H9 (cell line): Measurements from ENCODE around the gene TMBIM1. TPM values are rescaled to one million over a fixed set of nuclear protein-coding genes. Genes with fewer than 3 reads are reported as not detected.

Experiments
- DNase-seq: peaks from one replicate; pipeline ENCODE4 v3.0.0-alpha.2; 2017
- H2AFZ ChIP-seq: one replicate; pipeline ENCODE4 v1.6.1; 2013; ENCODE audit warnings: mild to moderate bottlenecking, low read length, control low read depth, moderate library complexity
- H2AK5ac ChIP-seq: 2 replicates; pipeline ENCODE4 v1.6.1; 2013; ENCODE audit warnings: low read length, control low read depth, mixed read lengths; ENCODE audit not compliant: insufficient read length
- H2BK120ac ChIP-seq: one replicate; pipeline ENCODE4 v1.6.1; 2013; ENCODE audit warnings: low read depth, mild to moderate bottlenecking, low read length, control low read depth, inconsistent platforms; ENCODE audit not compliant: poor library complexity, severe bottlenecking
- H2BK12ac ChIP-seq: 2 replicates; pipeline ENCODE4 v1.6.1; 2013; ENCODE audit warnings: low read length, control low read depth, mixed read lengths, low read depth; ENCODE audit not compliant: insufficient read length
- H2BK15ac ChIP-seq: 2 replicates; pipeline ENCODE4 v1.6.1; 2013; ENCODE audit warnings: low read depth, low read length, control low read depth
- H2BK20ac ChIP-seq: one replicate; pipeline ENCODE4 v1.6.1; 2013; ENCODE audit warnings: low read depth, mild to moderate bottlenecking, low read length, control low read depth, inconsistent platforms; ENCODE audit not compliant: poor library complexity, severe bottlenecking
- H2BK5ac ChIP-seq: 2 replicates; pipeline ENCODE4 v1.6.1; 2013; ENCODE audit warnings: low read length, control low read depth, mixed read lengths; ENCODE audit not compliant: insufficient read length
- H3K14ac ChIP-seq: 2 replicates; pipeline ENCODE4 v1.6.1; 2013; ENCODE audit warnings: low read length, control low read depth; ENCODE audit not compliant: insufficient read depth
- H3K18ac ChIP-seq: 2 replicates; pipeline ENCODE4 v1.6.1; 2013; ENCODE audit warnings: low read depth, mild to moderate bottlenecking, mixed read lengths, low read length, control low read depth; ENCODE audit not compliant: insufficient read length
- H3K23ac ChIP-seq: 2 replicates; pipeline ENCODE4 v1.6.1; 2013; ENCODE audit warnings: low read length, control low read depth, mixed read lengths, low read depth; ENCODE audit not compliant: insufficient read length
- H3K23me2 ChIP-seq: 2 replicates; pipeline ENCODE4 v1.6.1; 2013; ENCODE audit warnings: low read depth, mild to moderate bottlenecking, mixed read lengths, low read length, control low read depth; ENCODE audit not compliant: insufficient read length, poor library complexity, severe bottlenecking
- H3K27ac ChIP-seq: 2 replicates; pipeline ENCODE4 v1.5.1; 2013; ENCODE audit warnings: low read length, control low read depth, mixed read lengths, low read depth; ENCODE audit not compliant: insufficient read length
- H3K27me3 ChIP-seq: 2 replicates; pipeline ENCODE4 v1.6.1; 2013; ENCODE audit warnings: low read length, control low read depth, inconsistent platforms; ENCODE audit not compliant: insufficient read depth
- H3K4ac ChIP-seq: 2 replicates; pipeline ENCODE4 v1.6.1; 2013; ENCODE audit warnings: low read depth, mild to moderate bottlenecking, control low read depth, inconsistent platforms, low read length, moderate library complexity
- H3K4me1 ChIP-seq: 2 replicates; pipeline ENCODE4 v1.6.1; 2013; ENCODE audit warnings: low read length, control low read depth, inconsistent platforms; ENCODE audit not compliant: insufficient read depth
- H3K4me2 ChIP-seq: 2 replicates; pipeline ENCODE4 v1.6.1; 2013; ENCODE audit warnings: low read length, control low read depth, mixed read lengths; ENCODE audit not compliant: insufficient read length, insufficient read depth
- H3K56ac ChIP-seq: 2 replicates; pipeline ENCODE4 v1.6.1; 2013; ENCODE audit warnings: low read depth, mild to moderate bottlenecking, mixed read lengths, low read length, control low read depth; ENCODE audit not compliant: insufficient read length
- H3K79me1 ChIP-seq: 2 replicates; pipeline ENCODE4 v1.6.1; 2013; ENCODE audit warnings: low read depth, mild to moderate bottlenecking, moderate library complexity, low read length, control low read depth, inconsistent platforms; ENCODE audit not compliant: insufficient read depth, poor library complexity, severe bottlenecking
- H3K79me2 ChIP-seq: 2 replicates; pipeline ENCODE4 v1.6.1; 2013; ENCODE audit warnings: low read length, control low read depth, inconsistent platforms; ENCODE audit not compliant: insufficient read depth
- H3K9ac ChIP-seq: 2 replicates; pipeline ENCODE4 v1.6.1; 2013; ENCODE audit warnings: low read length, control low read depth, mixed read lengths; ENCODE audit not compliant: insufficient read length; ENCODE audit errors: extremely low read depth
- H3K9me3 ChIP-seq: one replicate; pipeline ENCODE4 v1.6.1; 2013; ENCODE audit warnings: low read depth, low read length, inconsistent platforms; ENCODE audit not compliant: control insufficient read depth
- H3T11ph ChIP-seq: one replicate; pipeline ENCODE4 v1.6.1; 2013; ENCODE audit warnings: mild to moderate bottlenecking, low read length, control low read depth, inconsistent platforms
- H4K20me1 ChIP-seq: one replicate; pipeline ENCODE4 v1.6.1; 2013; ENCODE audit not compliant: control insufficient read depth, insufficient read length, insufficient read depth
- H4K5ac ChIP-seq: 2 replicates; pipeline ENCODE4 v1.6.1; 2013; ENCODE audit warnings: low read depth, mild to moderate bottlenecking, mixed read lengths, low read length, control low read depth; ENCODE audit not compliant: insufficient read length
- H4K8ac ChIP-seq: replicated peaks from 2 replicates; pipeline ENCODE4 v1.6.1; 2013; ENCODE audit warnings: low read length, control low read depth, mixed read lengths, low read depth; ENCODE audit not compliant: insufficient read length
- H4K91ac ChIP-seq: 2 replicates; pipeline ENCODE4 v1.6.1; 2013; ENCODE audit warnings: low read depth, mild to moderate bottlenecking, moderate library complexity, mixed read lengths, low read length, control low read depth; ENCODE audit not compliant: insufficient read length
- H3K27ac Mint-ChIP-seq, 3 experiments: 2 replicates in 2 of 3; 3 replicates in 1 of 3; pipeline ENCODE4 v1.8.0; 2020 to 2021; ENCODE audit warnings: mixed read lengths in 3 of 3, mild to moderate bottlenecking in 1 of 3, moderate library complexity in 1 of 3
- H3K27me3 Mint-ChIP-seq: 2 replicates; pipeline ENCODE4 v1.8.0; 2021; ENCODE audit warnings: low read depth, mild to moderate bottlenecking, moderate library complexity, mixed read lengths
- H3K36me3 Mint-ChIP-seq, 3 experiments: 2 replicates in 2 of 3; 3 replicates in 1 of 3; pipeline ENCODE4 v1.8.0; 2020 to 2021; ENCODE audit warnings: low read depth in 3 of 3, mixed read lengths in 3 of 3; ENCODE audit not compliant: insufficient read depth in 1 of 3
- H3K4me1 Mint-ChIP-seq, 2 experiments: 2 replicates each; pipeline ENCODE4 v1.8.0; 2020; ENCODE audit warnings: mixed read lengths in 2 of 2
- H3K4me3 Mint-ChIP-seq, 2 experiments: 2 replicates in 1 of 2; 3 replicates in 1 of 2; pipeline ENCODE4 v1.8.0; 2020 to 2021; ENCODE audit warnings: mild to moderate bottlenecking in 2 of 2, mixed read lengths in 2 of 2, moderate library complexity in 1 of 2
- H3K9me3 Mint-ChIP-seq, 2 experiments: 2 replicates in 1 of 2; 3 replicates in 1 of 2; pipeline ENCODE4 v1.8.0; 2020; ENCODE audit warnings: mild to moderate bottlenecking in 2 of 2, mixed read lengths in 2 of 2, moderate library complexity in 1 of 2
- WGBS: extraction: QIAGEN DNeasy Blood & Tissue Kit; methylation state at CpG from one replicate; pipeline ENCODE4 v1.1.7; 2013; ENCODE audit warnings: missing lambda C conversion rate, low lambda C conversion rate, mixed read lengths; ENCODE audit not compliant: insufficient read length; ENCODE audit errors: extremely low coverage; 5-methylcytosine and 5-hydroxymethylcytosine counted together
- total RNA-seq: library from RNA; stranded (reverse); gene quantifications from 2 replicates; pipeline ENCODE4 v1.2.1, GENCODE V29; 2021
- TF ChIP-seq, protein P1 (sequence below): fragments of 200-600 bp; sonication (generic); conservative IDR thresholded peaks from 3 replicates; pipeline ENCODE4 v1.8.0; 2021; ENCODE audit warnings: antibody characterized with exemption, mild to moderate bottlenecking

Gene TMBIM1
- total RNA-seq, 1 experiment from 2014 or later: 17.4 TPM

DNA sequence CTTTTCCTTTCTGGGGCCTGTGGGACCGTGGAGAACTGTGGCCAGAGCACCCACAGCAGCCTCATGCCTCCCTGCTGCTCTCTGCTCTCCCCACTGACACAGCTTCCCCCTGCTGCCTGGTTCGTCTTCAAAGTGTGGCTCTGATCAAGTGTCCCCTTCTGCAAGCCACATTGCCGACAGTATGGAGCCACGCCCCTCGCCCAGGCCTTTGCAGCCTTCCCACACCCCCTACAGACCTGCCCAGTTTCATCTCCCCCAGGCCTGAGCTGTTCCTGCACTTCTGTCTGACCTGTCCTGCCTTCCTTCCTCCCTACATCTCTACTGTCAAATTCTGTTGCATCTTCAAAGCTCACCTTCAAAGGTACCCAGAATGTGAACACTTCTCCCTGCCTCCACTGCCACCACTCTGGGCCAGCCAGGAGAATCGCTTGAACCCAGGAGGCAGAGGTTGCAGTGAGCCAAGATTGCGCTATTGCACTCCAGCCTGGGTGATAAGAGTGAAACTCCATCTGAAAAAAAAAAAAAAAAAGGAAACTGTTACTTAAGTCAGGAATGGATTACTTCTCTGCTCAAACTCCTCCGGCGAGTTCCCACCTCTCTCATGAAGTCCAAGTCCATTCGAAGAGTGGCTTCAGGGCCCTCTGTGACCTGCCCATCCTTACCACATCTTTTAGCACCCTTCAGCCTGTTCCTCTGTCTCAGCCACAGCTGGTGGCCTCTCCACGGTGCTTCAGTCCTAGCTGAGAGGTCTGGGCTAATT lies 35.3 kb upstream of the TMBIM1 start:
- H3K27ac ChIP-seq: no peak overlapping the region
- H3K9ac ChIP-seq: no peak overlapping the region
- no peak overlapping the region for H2BK20ac ChIP-seq
- H2BK12ac ChIP-seq: no peak overlapping the region
- no peak overlapping the region for H2AK5ac ChIP-seq
- no peaks in the 10 kb centered on the region for H4K20me1 ChIP-seq
- H3K4ac ChIP-seq: no peak overlapping the region
- H2BK15ac ChIP-seq: no peak overlapping the region
- no peak overlapping the region for H2BK120ac ChIP-seq
- no peak overlapping the region for H3K4me3 Mint-ChIP-seq
- no peak overlapping the region for H4K5ac ChIP-seq
- H3K27me3 ChIP-seq: no peaks in the 10 kb centered on the region
- H3K27ac Mint-ChIP-seq: peak overlapping the region; percentile 27 to 79 (median 34); a peak in 4 of 7 replicates
- H3K9me3 Mint-ChIP-seq: no peaks in the 10 kb centered on the region
- no peak for DNase-seq
- no peaks in the 10 kb centered on the region for H3K79me1 ChIP-seq
- H3K4me2 ChIP-seq: no peak overlapping the region
- no peak overlapping the region for H4K91ac ChIP-seq
- peaks cover 43 to 58% of the 10 kb centered on the region in 2 experiments for H3K4me1 Mint-ChIP-seq
- no peak overlapping the region for H3K23ac ChIP-seq
- no peak overlapping the region for H3K14ac ChIP-seq
- TF ChIP-seq, protein P1, sequence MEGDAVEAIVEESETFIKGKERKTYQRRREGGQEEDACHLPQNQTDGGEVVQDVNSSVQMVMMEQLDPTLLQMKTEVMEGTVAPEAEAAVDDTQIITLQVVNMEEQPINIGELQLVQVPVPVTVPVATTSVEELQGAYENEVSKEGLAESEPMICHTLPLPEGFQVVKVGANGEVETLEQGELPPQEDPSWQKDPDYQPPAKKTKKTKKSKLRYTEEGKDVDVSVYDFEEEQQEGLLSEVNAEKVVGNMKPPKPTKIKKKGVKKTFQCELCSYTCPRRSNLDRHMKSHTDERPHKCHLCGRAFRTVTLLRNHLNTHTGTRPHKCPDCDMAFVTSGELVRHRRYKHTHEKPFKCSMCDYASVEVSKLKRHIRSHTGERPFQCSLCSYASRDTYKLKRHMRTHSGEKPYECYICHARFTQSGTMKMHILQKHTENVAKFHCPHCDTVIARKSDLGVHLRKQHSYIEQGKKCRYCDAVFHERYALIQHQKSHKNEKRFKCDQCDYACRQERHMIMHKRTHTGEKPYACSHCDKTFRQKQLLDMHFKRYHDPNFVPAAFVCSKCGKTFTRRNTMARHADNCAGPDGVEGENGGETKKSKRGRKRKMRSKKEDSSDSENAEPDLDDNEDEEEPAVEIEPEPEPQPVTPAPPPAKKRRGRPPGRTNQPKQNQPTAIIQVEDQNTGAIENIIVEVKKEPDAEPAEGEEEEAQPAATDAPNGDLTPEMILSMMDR: no peak
- WGBS: no CpG with 5 or more reads among the region's 11 CpGs
- no peak overlapping the region for H3K18ac ChIP-seq
- no peak overlapping the region for H2AFZ ChIP-seq
- H4K8ac ChIP-seq: no peak overlapping the region
- no peaks in the 10 kb centered on the region for H3K27me3 Mint-ChIP-seq
- H3K9me3 ChIP-seq: no peaks in the 10 kb centered on the region
- no peak overlapping the region for H3T11ph ChIP-seq
- no peaks in the 10 kb centered on the region for H3K36me3 Mint-ChIP-seq
- peaks cover 9% of the 10 kb centered on the region for H3K23me2 ChIP-seq
- no peak overlapping the region for H2BK5ac ChIP-seq
- no peaks in the 10 kb centered on the region for H3K79me2 ChIP-seq
- H3K4me1 ChIP-seq: peaks cover 7% of the 10 kb centered on the region; the same call in 1 of the 2 replicates
- no peak overlapping the region for H3K56ac ChIP-seq
